Calu3 (cell line): ENCODE results near the gene MAML3. TPM values are rescaled to one million over a fixed set of nuclear protein-coding genes. Genes with fewer than 3 reads are reported as not detected.

Source experiments
- BruUV-seq: library from RNA; stranded (reverse); fragments of 400-500 nt; replicated peaks from 2 replicates; lab custom pipeline; 2021; lab: Mats Ljungman, UMichigan
- CTCF ChIA-PET: fragments of 300-600 bp; sonication (Branson Sonifier 250); formaldehyde crosslinking; loops from one replicate; lab custom pipeline; 2022; ENCODE audit warnings: antibody characterized with exemption; lab: Charles Lee
- DNase-seq: peaks from one replicate; pipeline ENCODE4 v3.0.0; 2022
- H3K27ac Mint-ChIP-seq: one replicate; pipeline ENCODE4 v1.8.0; 2022; ENCODE audit warnings: mixed read lengths; ENCODE audit not compliant: unreplicated experiment
- H3K27me3 Mint-ChIP-seq: one replicate; pipeline ENCODE4 v1.8.0; 2022; ENCODE audit warnings: mixed read lengths; ENCODE audit not compliant: unreplicated experiment
- H3K36me3 Mint-ChIP-seq: one replicate; pipeline ENCODE4 v1.8.0; 2022; ENCODE audit warnings: mild to moderate bottlenecking, moderate library complexity, mixed read lengths; ENCODE audit not compliant: insufficient read depth, unreplicated experiment
- H3K4me1 Mint-ChIP-seq: one replicate; pipeline ENCODE4 v1.8.0; 2022; ENCODE audit warnings: mild to moderate bottlenecking, low read depth, mixed read lengths; ENCODE audit not compliant: unreplicated experiment
- H3K4me3 Mint-ChIP-seq: one replicate; pipeline ENCODE4 v1.8.0; 2022; ENCODE audit warnings: mild to moderate bottlenecking, low read depth, moderate library complexity, mixed read lengths; ENCODE audit not compliant: unreplicated experiment
- H3K9me3 Mint-ChIP-seq: one replicate; pipeline ENCODE4 v1.8.0; 2022; ENCODE audit warnings: low read depth, mixed read lengths; ENCODE audit not compliant: unreplicated experiment
- CTCF ChIP-seq: fragments of 200-600 bp; IDR thresholded peaks from one replicate; pipeline ENCODE4 v1.8.0; 2022; ENCODE audit warnings: antibody characterized with exemption; ENCODE audit not compliant: unreplicated experiment
- intact Hi-C: fragments of 100-400 bp; cut with micrococcal nuclease; formaldehyde crosslinking; loops from one replicate; pipeline ENCODE4 v1.10.0; 2022; ENCODE audit not compliant: unreplicated experiment
- total RNA-seq: library from RNA; stranded (reverse); gene quantifications from 2 replicates; pipeline ENCODE4 v1.2.3, GENCODE V29; 2022

Gene MAML3
- total RNA-seq, 1 experiment from 2014 or later, result 4.0 TPM

DNA sequence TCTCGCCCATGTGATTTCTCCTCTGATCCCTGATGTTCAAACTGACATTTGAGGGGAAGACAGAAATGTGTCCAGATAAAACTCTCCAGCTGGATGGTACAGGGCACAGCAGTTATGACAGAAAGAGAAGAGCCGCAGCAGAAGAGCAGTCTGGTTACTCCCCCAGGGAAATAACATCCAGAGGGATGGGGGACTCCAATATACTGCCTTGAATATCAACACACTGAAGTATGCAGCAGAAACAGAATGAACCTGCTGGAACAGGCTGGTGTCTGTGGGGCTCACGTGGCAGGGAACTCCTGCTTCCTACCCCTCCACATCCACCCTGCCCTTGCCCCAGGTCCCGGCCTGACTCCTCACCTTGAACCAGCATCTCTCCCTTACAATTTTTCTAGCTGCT lies 394.9 kb downstream of the MAML3 start:
- CTCF ChIA-PET, result no interaction called here
- TF ChIP-seq CTCF, result no peak
- BruUV-seq, result no TSS peak
- no peak overlapping the region for H3K27ac Mint-ChIP-seq
- H3K4me1 Mint-ChIP-seq, result peaks cover 8% of the 10 kb centered on the region
- H3K36me3 Mint-ChIP-seq, result no peaks in the 10 kb centered on the region
- H3K4me3 Mint-ChIP-seq, result no peak overlapping the region
- no peak for DNase-seq
- no peaks in the 10 kb centered on the region for H3K27me3 Mint-ChIP-seq
- intact Hi-C loops, result no loop called here
- H3K9me3 Mint-ChIP-seq, result no peaks in the 10 kb centered on the region

DNA sequence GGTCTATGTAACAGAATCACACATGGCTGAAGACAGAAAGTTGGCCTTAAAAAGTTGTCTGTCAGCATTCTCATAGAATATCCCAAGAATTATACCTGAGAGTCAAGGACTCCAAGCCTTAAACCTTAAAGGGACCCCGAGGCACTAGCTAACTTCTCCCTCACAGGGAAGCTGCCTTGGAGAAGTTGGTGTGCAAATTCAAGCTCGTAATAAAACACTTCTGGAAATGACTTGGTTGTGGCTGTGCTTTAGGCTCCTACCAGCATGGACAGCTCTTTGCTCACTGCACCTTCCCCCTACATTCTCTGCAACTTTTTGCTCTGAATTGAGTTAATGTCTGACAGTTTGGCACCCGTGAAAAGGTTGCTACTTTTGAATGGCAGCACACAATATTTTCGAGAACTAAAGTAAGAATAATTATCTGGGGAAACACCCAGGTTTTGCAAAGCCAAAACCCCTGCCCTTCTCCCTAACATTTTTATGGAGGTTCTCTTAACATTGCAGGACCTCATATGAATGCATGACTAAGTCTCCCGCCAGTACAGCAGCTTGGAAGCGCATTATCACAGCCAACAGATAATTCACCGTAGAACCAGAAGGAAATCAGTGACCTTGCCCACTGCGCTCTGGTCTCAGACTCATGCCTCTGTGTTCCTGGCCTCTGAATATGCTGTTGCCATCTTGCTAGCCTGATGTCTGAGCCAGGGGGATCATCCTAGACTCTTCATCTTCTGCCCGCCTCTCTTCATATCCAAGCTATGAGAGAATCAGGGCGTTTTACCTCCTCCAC lies 397.4 kb downstream of the MAML3 start:
- CTCF ChIA-PET, result no interaction called here
- Mint-ChIP-seq H3K4me1 (peaks cover 4% of the 10 kb centered on the region), H3K9me3 (no peaks in the 10 kb centered on the region), H3K4me3 (no peak overlapping the region), H3K27me3 (no peaks in the 10 kb centered on the region), H3K27ac (no peak overlapping the region), H3K36me3 (no peaks in the 10 kb centered on the region)
- BruUV-seq, result no TSS peak
- DNase-seq, result no peak
- intact Hi-C loops, result no loop called here
- no peak for TF ChIP-seq CTCF

DNA sequence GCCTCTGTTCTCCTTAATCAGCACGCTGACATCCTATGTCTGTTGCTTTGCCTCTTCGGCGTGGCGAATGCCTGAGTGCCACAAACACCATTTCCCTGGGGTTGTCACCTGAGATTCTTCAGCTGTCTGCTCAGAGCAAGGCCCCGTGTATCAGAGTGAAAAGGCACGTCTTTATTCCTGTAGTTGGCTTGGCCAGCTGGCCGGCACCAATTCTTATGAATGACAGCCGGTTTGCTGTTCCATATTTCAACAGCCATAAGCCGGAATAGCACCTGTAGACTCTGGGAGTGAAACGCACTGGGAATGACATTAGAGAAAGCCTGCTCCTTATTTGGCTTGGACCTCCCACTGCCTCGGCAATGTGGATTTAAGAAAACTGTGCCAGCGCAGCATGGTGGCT lies 399.0 kb downstream of the MAML3 start:
- Mint-ChIP-seq H3K36me3 (no peaks in the 10 kb centered on the region), H3K4me3 (no peak overlapping the region), H3K27ac (no peak overlapping the region), H3K27me3 (no peaks in the 10 kb centered on the region), H3K9me3 (no peaks in the 10 kb centered on the region), H3K4me1 (no peaks in the 10 kb centered on the region)
- no peak for DNase-seq
- CTCF ChIA-PET, result no interaction called here
- intact Hi-C loops, result no loop called here
- no peak for TF ChIP-seq CTCF
- BruUV-seq, result no TSS peak

DNA sequence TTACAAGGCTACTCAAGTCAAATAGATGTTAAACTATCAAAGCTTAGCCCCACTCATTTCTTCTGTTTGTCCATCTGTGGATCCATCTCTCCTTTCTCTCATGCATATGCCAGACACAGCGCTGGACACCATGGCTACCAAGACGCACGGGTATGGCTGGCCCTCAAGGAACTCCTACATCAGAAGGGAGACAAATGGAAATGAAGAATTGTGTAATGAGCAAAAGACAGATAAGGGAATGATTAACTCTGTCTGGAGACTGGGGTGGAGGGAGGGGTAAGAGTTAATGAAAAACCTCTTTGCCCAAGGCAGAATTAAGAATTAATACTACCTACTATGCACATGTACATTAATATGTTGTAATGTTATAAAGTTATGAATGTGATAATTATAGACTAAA lies 400.3 kb downstream of the MAML3 start:
- intact Hi-C loops, result no loop called here
- Mint-ChIP-seq H3K36me3 (no peaks in the 10 kb centered on the region), H3K9me3 (no peaks in the 10 kb centered on the region), H3K4me3 (no peak overlapping the region), H3K27me3 (no peaks in the 10 kb centered on the region), H3K4me1 (no peaks in the 10 kb centered on the region), H3K27ac (no peak overlapping the region)
- TF ChIP-seq CTCF, result no peak
- CTCF ChIA-PET, result no interaction called here
- BruUV-seq, result no TSS peak
- DNase-seq, result no peak
